HG03135 (cell line): ENCODE data around the gene FNDC3B.
A peak's percentile ranks its signal among the peaks of the same experiment; 100 is the strongest.

Experiments
- ATAC-seq: cut with Tn5 transposase; IDR thresholded peaks from one replicate; pipeline ENCODE4 v1.9.1; 2021; ENCODE audit warnings: mild to moderate bottlenecking, moderate library complexity; ENCODE audit not compliant: unreplicated experiment

Gene FNDC3B

DNA sequence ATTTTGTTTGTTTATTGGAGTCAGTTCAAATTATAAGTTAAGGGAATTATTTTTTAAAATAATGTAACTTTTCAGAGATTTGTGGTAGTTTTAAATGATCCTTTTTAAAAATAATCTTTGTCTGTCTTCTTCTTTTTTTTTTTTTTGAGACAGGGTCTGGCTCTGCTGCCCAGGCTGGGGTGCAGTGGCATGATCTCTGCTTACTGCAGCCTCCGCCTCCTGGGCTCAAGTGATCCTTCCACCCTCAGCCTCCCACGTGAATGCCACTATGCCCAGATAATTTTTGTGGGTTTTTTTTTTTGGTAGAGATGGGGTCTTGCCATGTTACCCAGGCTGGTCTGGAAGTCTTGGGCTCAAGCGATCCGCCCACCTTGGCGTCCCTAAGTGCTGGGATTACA, 12.6 kb downstream of the FNDC3B start:
- ATAC-seq = no peak

DNA sequence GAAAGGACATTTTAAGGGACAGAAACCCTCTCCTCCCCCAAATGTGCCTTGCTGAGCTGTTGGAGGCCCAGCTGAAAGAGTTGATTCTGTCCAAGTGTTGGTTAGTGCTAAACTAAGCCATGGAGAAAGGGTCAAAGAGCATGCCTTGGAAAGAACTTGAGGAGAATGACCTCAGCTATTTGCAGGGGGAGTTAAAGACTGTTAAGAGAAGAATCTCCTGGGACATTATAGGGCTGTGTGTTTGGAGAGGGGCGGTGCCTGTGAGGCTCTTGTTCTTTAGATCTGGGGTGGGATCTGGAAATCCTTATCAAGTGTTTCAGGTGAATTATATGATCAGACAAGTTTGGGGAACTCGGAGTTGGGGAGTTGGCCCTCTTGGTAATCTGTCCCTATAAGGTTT, 13.0 kb downstream of the FNDC3B start:
- no peak for ATAC-seq

DNA sequence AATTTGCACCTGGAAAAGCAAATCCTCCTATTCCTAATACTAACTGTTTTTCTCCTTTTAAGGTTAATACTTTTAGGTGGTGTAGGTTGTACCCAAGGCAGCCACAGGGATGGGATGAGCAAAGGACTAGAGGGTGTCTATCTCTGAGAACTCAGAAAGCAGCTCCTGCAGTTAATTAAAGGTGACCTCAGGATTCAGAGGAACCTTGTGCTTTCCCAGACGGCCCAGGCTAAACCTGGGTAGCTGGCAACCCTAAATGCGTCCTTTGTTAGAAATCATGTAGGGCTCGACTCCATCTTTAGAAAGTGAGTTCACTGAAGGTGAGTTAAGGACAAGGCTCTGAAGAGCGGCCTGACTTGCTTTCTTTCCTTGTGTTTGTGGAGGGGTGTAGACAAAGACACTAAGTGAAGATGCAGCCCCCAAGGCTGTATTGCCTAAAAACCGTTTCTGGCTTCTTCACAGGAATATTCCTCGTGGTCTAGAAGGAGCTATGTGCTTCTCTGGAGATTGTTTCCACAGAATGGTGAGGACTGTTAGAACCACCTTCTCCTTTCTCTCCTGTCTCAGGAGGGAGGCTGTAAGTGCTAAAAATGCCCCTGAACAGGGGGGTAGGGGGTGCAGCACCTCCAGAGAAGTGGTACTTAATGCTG, 14.9 kb downstream of the FNDC3B start:
- no peak for ATAC-seq

DNA sequence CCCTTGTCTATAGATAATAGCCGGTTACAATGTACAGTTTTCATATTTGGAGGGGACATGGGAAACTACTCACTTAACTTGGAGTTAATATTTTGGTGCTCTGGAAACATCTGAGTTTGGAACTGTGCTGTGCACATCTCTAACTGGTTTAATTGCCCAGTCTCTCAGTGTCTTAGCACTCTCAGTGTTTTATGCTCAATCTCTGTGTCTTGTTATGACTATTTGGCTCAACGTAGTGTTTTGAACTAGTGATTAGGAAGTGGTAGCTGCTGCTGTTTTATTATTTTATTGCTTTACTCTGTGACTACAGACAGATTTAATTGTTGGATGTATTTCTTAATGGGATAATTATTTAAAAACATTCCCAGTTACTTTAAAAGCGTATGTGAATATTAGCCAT, 17.0 kb downstream of the FNDC3B start:
- ATAC-seq = no peak

DNA sequence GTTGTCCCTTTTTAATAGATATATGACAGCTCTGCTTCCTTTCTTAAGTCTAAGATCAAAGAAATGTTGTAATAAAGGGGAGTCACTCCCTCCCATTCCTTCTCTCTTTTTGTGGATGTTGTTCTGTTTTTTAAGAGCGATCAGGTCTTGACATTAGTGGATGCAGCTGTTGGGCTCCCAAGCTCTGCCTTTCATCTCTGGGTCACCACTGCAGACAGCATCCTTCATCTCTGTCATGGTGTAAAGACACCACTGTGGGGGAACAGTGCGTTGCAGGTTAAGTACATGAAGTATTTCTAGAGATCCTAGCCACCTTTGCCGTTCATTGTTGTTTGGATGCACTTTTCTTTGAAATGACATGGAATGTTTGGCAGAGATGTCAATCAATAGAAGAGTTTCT, 17.7 kb downstream of the FNDC3B start:
- no peak for ATAC-seq

DNA sequence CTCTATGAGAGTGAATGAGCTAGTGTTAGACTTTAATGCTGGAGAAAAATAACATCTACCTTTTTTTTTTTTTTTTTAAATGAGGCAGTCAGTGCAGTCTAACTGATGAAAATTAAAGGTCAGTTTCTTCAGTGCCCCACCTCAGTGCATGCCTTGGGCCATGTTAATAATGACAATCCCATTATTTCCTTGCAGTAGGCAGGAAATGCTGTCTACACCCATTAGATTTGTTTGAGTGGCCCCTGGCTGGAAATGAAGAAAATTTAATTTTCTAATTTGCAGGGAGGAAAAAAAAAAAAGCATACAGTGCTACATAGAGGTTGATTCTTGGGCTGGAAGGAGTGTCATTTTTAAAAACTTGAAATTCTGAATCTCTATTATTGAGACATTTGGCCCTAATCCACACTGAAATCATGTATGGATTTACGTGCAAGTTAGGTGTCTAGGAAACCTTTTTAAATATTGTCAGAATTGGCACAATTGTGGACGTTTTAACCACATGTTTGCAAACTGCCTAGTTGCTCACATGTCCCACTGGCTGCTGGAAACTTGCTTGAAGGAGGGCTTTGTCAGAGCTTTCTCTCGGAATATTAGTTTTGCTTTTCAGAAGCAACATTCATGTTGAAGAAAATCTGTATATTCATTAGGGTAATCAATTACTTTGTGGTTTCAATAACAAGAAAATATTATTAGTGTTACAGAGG, 18.4 kb downstream of the FNDC3B start:
- no peak for ATAC-seq

DNA sequence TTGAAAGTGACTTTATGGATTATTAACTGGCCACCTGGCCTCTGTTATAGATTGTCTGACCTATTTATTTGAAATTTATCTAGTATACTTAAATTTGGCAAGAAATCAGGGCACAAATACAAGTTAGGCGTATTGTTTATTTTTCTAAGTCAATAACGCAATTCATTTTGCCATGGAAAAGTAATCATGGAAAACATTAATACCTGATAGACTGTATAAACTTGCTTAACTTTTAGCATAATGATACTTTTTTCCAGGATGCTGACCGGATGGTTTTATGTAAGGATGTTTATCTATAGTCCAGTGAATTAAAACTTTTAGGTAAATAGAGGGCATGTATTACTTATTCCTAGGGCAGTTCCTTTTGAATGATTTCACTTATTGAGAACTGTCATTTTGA, 20.2 kb downstream of the FNDC3B start:
- no peak for ATAC-seq

DNA sequence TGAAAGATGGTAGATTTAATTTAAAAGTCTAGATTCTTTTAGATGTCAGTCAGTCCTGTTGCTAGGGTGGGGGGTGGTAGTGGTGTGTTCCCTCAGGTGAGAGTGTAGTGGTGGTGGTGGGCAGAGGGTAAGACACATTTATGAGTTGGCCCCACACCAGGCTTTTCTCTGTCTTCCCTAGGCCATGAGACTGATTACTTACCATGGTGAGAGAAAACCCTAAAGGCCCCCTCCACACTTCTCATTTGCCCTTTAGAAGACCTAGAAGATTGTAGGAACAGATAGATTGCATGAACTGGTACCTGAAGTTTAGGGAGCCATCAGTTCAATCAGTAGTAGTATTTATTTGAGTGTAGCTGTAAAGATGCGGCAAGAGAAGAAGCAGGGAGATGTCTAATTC, 20.9 kb downstream of the FNDC3B start:
- ATAC-seq = no peak

DNA sequence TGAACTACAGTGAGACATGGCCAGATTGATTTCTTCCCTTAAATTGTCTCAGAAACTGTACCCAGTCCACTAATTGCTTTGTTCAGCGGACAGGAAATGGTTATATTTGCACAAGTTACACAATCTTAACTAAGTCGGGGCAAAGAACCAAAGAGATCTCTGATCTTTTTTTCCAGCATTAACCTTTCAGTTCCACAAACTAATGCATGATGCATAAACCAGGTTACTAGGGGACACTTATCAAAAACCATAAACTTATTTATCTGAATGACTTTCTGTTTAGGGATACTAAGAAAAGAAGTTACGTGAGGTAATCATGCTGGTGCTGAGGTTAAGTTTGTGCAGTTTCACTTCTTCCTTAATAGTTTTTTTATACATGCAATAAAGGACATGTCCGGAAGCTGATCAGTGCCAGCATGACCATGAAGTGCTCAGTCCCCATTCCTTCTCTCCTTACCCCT, 22.4 kb downstream of the FNDC3B start:
- ATAC-seq = peak; percentile 93

DNA sequence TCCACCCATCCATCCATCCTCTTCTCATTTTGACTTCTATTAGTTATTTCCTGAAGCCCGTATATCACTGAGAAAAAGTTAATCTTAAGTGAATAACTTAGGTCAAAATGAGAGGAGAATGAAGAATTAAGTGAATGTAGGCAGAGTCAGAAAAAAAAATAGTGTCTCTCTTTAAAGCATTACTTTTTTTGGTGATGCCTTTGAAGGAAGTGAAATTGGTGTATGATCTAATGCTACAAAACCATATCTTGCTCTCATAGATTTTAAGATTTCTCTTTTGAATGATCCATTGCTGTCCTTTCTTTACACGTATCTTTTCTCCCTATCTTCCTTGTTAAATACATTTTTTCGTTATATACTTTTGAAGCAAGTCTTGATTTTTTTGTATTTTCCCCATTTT, 23.4 kb downstream of the FNDC3B start:
- ATAC-seq = no peak

DNA sequence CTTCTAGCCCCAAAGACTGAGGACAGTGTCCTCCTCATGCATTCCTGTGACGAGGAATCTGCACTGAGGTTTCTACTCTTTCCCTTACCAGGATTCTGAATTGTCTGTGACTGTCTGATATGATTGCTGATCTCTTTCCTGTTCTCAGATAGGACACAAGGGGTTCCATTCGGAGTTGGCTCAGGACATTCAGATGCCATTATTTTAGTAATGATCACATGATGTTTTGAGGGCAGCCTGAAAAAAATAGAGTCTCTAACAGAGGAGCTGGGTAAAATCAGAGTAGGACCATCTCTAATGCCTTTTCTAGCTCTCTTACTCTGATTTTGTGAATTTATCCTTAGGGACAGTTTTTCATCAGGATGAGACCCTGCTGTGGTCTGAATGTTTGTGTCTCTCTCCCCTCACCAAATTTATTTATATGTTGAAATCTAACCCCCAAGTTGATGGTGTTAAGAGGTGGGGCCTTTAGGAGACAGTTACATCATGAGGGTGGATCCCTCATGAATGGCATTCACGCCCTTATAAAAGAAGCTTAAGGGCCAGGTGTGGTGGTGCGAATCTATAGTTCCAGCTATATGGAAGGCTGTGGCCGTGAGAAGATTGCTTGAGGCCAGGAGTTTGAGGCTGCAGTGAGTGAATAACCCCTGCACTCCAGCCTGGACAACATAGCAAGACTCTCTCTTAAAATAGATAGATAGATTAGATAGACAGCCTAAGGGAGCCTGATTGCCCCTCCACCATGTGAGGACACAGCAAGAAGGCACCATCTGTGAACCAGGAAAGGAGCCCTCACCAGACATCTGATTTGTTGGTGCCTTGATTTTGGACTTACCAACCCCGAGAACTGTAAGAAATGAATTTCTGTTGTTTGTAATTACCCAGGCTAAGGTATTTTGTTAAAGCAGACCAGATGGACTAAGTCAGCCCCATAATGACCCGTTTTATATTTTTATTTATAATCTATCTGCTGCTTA, 24.4 kb downstream of the FNDC3B start:
- ATAC-seq = no peak

DNA sequence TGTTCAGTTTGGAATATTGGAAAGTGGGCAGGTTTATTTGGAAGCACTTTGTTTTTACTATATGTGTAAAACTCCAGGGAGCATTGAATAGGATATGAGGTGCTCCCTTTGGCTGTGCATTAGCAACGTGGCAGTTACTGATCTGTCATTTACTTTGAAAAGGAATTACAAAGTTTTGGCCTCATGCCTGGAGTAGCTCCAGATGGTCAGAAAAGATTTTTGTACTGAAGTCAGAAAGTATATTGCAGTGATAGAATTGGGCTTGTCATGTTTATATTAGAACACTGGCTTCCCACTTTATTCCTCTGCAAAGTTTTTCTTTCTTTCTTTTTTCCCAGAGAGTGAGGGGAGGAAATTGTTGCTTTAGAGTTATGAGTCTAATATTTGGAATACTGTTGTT, 26.1 kb downstream of the FNDC3B start:
- no peak for ATAC-seq

DNA sequence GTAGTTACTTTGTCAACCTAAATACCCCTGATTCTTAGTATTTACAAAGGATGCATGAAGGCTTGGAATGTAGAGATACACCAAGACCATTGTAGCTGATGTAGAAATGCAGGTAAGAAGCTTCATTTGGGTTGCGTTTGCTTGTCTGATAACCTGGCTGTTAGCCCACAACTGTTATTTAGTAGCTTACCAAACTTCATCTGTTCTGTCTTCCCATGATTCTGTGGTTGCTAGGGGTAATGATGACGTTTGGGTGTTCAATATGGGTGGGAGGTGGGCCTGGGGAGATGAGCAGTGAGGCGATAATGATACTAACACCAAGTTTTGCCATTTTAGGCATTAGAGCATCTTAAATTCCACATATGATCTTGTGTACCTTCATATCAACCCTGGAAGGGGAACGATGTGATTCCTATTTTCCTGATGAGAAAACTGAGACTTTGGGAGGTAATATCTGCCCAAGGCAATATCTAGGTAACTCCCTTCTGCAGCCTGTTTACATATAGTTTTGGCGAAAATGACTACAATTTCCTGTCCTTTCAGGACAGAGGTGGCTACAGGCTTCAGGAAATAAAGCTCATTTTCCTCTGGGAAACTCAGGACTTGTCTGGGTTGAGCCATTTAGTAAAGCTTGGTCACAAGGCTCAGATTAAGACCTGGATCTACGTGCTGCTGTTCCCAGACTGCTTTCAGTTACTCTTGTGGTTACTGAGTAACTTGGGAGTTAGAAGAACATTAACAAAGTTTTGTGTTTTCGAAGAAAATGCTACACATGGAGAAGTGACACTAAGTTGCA, 26.8 kb downstream of the FNDC3B start:
- ATAC-seq = no peak

DNA sequence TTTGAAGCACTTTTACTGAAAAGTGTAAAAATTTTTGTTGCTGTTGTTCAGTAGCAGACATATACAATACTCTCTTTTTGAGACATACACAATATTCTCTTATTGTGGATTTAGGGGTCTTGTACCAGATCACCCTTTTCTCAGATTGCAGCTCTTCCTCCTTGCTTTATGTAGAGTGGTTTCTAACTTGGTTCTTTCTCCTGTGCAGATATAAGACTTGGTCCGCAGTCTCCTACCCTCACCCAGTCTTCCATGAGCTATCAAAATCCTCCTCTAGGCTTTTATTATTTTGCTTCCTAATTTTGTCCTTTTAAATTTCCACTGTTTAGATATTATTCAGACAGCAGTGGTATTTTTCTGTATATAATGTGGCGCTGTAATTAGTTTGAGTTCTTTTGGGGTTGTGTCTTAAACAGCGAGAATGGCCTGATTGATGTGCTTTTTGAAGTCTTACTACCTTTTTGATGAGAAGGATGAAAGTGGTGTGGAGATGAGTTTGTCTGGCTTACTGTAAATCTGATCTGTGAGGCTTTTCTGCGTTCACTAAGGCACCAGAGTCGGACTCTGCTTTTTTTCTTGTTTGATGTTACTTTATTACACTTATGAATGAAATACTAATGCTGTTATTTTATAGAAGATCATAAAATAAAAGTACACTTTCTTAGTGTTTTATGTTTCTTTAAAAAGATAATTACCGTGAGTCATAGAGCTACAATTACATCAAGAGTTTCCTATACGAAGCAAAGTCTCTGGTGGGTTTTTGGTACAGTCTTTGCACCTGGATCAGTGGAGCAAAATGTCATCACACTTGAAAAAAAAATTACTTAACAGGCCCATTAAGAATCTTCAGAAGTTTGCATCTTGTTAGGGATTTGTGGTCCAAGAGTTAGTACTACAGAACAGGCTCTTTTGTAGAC, 27.8 kb downstream of the FNDC3B start:
- ATAC-seq = no peak

DNA sequence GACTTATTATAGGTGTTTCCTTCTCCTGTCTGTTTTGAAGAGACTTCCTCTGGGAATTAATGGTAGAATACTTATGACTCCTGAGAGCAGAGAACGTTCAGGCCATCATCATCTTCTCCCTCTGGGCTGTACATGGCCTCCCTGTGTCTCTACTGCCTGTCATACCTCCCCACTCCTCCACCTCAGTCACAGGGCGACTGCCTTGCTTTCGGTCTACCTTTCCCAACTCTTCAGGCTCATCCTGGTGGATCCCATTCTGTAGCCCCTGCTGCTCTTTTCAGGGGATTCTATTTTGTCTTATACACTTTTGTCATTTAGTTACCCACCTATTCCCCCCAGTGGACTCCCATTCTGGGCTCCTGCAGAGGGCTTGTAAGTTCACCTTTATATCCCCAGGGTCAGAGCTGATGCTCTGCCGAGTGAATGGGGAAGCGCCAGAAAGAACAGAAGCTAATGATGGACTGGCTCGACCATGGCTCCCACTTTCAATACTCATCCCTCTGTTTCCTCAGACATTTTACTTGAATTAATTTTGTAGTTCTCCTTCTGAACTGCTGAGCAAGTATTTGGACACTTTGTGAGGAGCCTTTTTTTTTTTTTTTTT, 28.6 kb downstream of the FNDC3B start:
- no peak for ATAC-seq

DNA sequence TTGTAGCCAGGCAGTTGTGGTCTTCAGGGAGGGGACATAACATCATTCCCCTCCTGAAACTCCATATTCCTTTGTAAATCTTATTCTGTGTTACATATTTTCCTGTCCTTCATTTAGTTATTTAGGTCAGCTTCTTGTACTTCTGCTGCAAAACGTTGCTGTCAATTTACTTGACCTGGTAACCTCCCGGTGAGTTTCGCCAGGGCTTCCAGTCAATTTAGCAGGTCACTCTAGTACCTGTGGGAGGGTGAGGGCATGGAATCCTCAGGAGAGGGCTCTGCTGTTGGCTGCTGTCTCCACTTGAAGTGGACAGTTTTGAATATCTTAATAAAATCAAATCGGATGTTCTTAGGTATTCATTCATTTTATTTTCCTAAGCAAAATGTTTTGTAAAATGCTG, 29.6 kb downstream of the FNDC3B start:
- ATAC-seq = no peak

DNA sequence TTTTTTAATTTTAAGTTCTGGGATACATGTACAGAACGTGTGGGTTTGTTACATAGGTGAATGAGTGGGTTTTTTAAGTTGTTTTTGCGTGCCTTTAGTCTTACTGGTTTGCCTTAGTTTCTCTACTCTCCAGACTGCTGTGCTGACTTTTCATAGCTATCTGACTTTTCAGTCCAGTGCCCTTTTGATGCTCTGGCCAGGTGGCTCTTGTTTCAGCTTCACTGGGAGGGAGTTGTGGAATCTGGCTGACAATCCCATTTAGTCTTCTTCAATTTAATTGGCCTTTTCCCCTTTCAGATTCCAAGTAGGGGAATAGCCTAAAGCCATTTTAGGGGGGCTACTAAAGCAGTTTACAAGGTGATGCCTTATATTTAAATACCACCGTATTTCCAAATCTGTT, 30.1 kb downstream of the FNDC3B start:
- no peak for ATAC-seq

DNA sequence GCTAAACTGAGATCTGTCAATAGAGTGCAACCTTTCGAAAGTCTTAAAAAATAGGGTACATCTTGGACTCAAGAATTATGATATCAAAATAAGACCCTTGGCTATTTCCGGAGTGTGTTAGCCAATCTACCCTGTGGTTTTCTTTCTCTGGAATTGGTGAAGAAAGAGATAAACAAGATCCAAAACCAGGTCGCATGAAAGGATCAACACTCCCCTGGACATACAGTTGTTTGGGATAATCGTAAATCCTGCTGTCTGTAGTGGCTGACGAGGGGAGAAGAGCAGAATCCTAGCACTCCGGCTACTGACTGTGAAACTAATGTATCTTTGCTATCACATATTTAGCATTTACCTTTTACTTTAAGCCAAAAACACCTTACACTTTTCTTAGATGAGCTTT, 30.9 kb downstream of the FNDC3B start:
- ATAC-seq = no peak

DNA sequence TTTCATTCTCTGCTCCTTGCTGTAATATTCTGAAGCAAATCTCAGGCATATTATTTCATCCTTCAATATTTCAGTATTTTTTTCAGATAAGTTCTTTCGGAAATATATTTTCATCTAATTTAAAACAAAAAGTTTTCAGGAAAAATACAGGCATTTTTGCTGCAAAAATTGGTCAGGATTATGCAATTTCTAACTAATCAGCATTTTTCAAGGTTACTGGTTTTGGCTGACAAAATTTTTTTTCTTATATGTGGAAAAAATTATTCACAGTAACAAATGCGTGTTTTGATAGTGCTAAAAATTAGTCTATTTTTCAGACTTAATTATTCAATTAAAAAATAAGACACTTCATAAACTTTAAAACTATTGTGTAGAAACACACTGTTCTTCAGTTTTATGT, 31.4 kb downstream of the FNDC3B start:
- no peak for ATAC-seq
